Measurements from ENCODE around the gene RTP3. TPM values are rescaled to one million over a fixed set of nuclear protein-coding genes. Genes with fewer than 3 reads are reported as not detected.

Gene RTP3
- total and polyA plus RNA-seq, 4 donors, result not detected

GRCh38 chr3:46524008-46524407, 26.2 kb downstream of the RTP3 start:
- peaks cover 0 to 1% (median 0%) of the 10 kb centered on the region in 5 donors for H3K4me1 ChIP-seq (ENCODE audit: control insufficient read depth in 5 of 5, insufficient read depth in 5 of 5, low read length in 5 of 5)
- WGBS, 2 donors, result 82 to 86% methylated on average over 3 of the region's 3 CpGs
- DNase-seq, result no peak

GRCh38 chr3:46524832-46525231, 27.1 kb downstream of the RTP3 start:
- no peaks in the 10 kb centered on the region for H3K9me3 ChIP-seq (ENCODE audit: control insufficient read depth in 4 of 4, insufficient read depth in 3 of 4, low read length in 3 of 4)
- H3K4me3 ChIP-seq, result no peak overlapping the region
- H3K27me3 ChIP-seq (ENCODE audit: control insufficient read depth in 3 of 3, insufficient read depth in 3 of 3, low read length in 2 of 3), result no peaks in the 10 kb centered on the region
- TF ChIP-seq CTCF (IDR thresholded peaks at IDR 0.05; ENCODE audit: control extremely low read depth, extremely low read depth), result no peak
- no peak overlapping the region for H3K27ac ChIP-seq (ENCODE audit: low read depth in 1 of 2, low read length in 1 of 2)
- no peaks in the 10 kb centered on the region for H3K36me3 ChIP-seq (ENCODE audit: control insufficient read depth in 4 of 4, insufficient read depth in 4 of 4, low read length in 4 of 4)
- peaks cover 0 to 1% (median 0%) of the 10 kb centered on the region in 5 donors for H3K4me1 ChIP-seq (ENCODE audit: control insufficient read depth in 5 of 5, insufficient read depth in 5 of 5, low read length in 5 of 5)
- no peak overlapping the region for H3K9ac ChIP-seq (ENCODE audit: insufficient read depth in 1 of 2, low read length in 2 of 2)
- DNase-seq, result no peak
- ATAC-seq (ENCODE audit: insufficient read depth, low FRiP score), result no peak
- 90 to 95% methylated on average over 3 of the region's 3 CpGs for WGBS, 2 donors

More at GRCh38 chr3:46524008-46524407, 26.2 kb downstream of the RTP3 start:
- H3K27me3 ChIP-seq (ENCODE audit: control insufficient read depth in 3 of 3, insufficient read depth in 3 of 3, low read length in 2 of 3), result no peaks in the 10 kb centered on the region
- no peak overlapping the region for H3K4me3 ChIP-seq
- ATAC-seq (ENCODE audit: insufficient read depth, low FRiP score), result no peak
- TF ChIP-seq CTCF (IDR thresholded peaks at IDR 0.05; ENCODE audit: control extremely low read depth, extremely low read depth), result no peak
- no peaks in the 10 kb centered on the region for H3K36me3 ChIP-seq (ENCODE audit: control insufficient read depth in 4 of 4, insufficient read depth in 4 of 4, low read length in 4 of 4)
- no peaks in the 10 kb centered on the region for H3K9me3 ChIP-seq (ENCODE audit: control insufficient read depth in 4 of 4, insufficient read depth in 3 of 4, low read length in 3 of 4)
- no peak overlapping the region for H3K27ac ChIP-seq (ENCODE audit: low read depth in 1 of 2, low read length in 1 of 2)
- H3K9ac ChIP-seq (ENCODE audit: insufficient read depth in 1 of 2, low read length in 2 of 2), result no peak overlapping the region

GRCh38 chr3:46527239-46527638, 29.5 kb downstream of the RTP3 start:
- H3K27me3 ChIP-seq (ENCODE audit: control insufficient read depth in 3 of 3, insufficient read depth in 3 of 3, low read length in 2 of 3), result no peaks in the 10 kb centered on the region
- ATAC-seq (ENCODE audit: insufficient read depth, low FRiP score) (no peak), DNase-seq (no peak)
- H3K9me3 ChIP-seq (ENCODE audit: control insufficient read depth in 4 of 4, insufficient read depth in 3 of 4, low read length in 3 of 4), result no peaks in the 10 kb centered on the region
- WGBS, 2 donors, result 89 to 92% methylated on average over 5 of the region's 5 CpGs
- no peak for TF ChIP-seq CTCF (IDR thresholded peaks at IDR 0.05; ENCODE audit: control extremely low read depth, extremely low read depth)
- H3K27ac ChIP-seq (ENCODE audit: low read depth in 1 of 2, low read length in 1 of 2), result no peak overlapping the region
- no peak overlapping the region for H3K4me3 ChIP-seq
- H3K36me3 ChIP-seq (ENCODE audit: control insufficient read depth in 4 of 4, insufficient read depth in 4 of 4, low read length in 4 of 4), result no peaks in the 10 kb centered on the region
- H3K9ac ChIP-seq (ENCODE audit: insufficient read depth in 1 of 2, low read length in 2 of 2), result no peak overlapping the region
- H3K4me1 ChIP-seq (ENCODE audit: control insufficient read depth in 5 of 5, insufficient read depth in 5 of 5, low read length in 5 of 5), result peaks cover 0 to 1% (median 0%) of the 10 kb centered on the region in 5 donors

GRCh38 chr3:46533091-46533490, 35.3 kb downstream of the RTP3 start:
- WGBS, 2 donors, result 88% methylated on average over 3 of the region's 3 CpGs
- H3K27ac ChIP-seq (ENCODE audit: low read depth in 1 of 2, low read length in 1 of 2), result no peak overlapping the region
- H3K36me3 ChIP-seq (ENCODE audit: control insufficient read depth in 4 of 4, insufficient read depth in 4 of 4, low read length in 4 of 4), result no peaks in the 10 kb centered on the region
- ATAC-seq (ENCODE audit: insufficient read depth, low FRiP score), result no peak
- DNase-seq, result no peak
- H3K4me1 ChIP-seq (ENCODE audit: control insufficient read depth in 5 of 5, insufficient read depth in 5 of 5, low read length in 5 of 5), result no peaks in the 10 kb centered on the region
- no peaks in the 10 kb centered on the region for H3K9me3 ChIP-seq (ENCODE audit: control insufficient read depth in 4 of 4, insufficient read depth in 3 of 4, low read length in 3 of 4)
- no peak for TF ChIP-seq CTCF (IDR thresholded peaks at IDR 0.05; ENCODE audit: control extremely low read depth, extremely low read depth)
- no peak overlapping the region for H3K4me3 ChIP-seq
- no peaks in the 10 kb centered on the region for H3K27me3 ChIP-seq (ENCODE audit: control insufficient read depth in 3 of 3, insufficient read depth in 3 of 3, low read length in 2 of 3)
- H3K9ac ChIP-seq (ENCODE audit: insufficient read depth in 1 of 2, low read length in 2 of 2), result no peak overlapping the region
